Activated CD8-positive, alpha-beta T cell treated with anti-CD3 and anti-CD28 coated beads, Interleukin-2, amount 10 ng/mL, durations not matched to agents 7 days and 5 days (primary cell): ENCODE data around the gene KRT15. TPM values are rescaled to one million over a fixed set of nuclear protein-coding genes. Genes with fewer than 3 reads are reported as not detected.

Experiments
- ATAC-seq: fragments of 150-1000 bp; cut with Tn5 transposase; one replicate; pipeline ENCODE4 v1.10.0; 2021; ENCODE audit warnings: moderate library complexity
- CTCF ChIA-PET: fragments of 350-600 bp; sonication (Branson Sonifier 250); formaldehyde crosslinking; loops from one replicate; lab custom pipeline; 2021; ENCODE audit warnings: antibody characterized with exemption; lab: Charles Lee
- POLR2A ChIA-PET: fragments of 350-600 bp; sonication (Branson Sonifier 250); formaldehyde crosslinking; loops from one replicate; lab custom pipeline; 2021; ENCODE audit warnings: antibody characterized with exemption; lab: Charles Lee
- DNase-seq: peaks from one replicate; pipeline ENCODE4 v3.0.0-alpha.2; 2020
- H3K27ac Mint-ChIP-seq: one replicate; pipeline ENCODE4 v1.8.0; 2021; ENCODE audit warnings: mild to moderate bottlenecking, mixed read lengths
- H3K27me3 Mint-ChIP-seq: one replicate; pipeline ENCODE4 v1.8.0; 2021; ENCODE audit warnings: low read depth, mixed read lengths
- H3K36me3 Mint-ChIP-seq: one replicate; pipeline ENCODE4 v1.8.0; 2021; ENCODE audit warnings: low read depth, mixed read lengths
- H3K4me1 Mint-ChIP-seq: one replicate; pipeline ENCODE4 v1.8.0; 2021; ENCODE audit warnings: low read depth, mixed read lengths
- H3K4me3 Mint-ChIP-seq: one replicate; pipeline ENCODE4 v1.8.0; 2021; ENCODE audit warnings: mild to moderate bottlenecking, mixed read lengths
- H3K9me3 Mint-ChIP-seq: one replicate; pipeline ENCODE4 v1.8.0; 2022; ENCODE audit warnings: mixed read lengths; ENCODE audit not compliant: insufficient read depth
- total RNA-seq, 2 experiments: library from RNA; stranded (reverse); gene quantifications; one replicate each; pipeline ENCODE4 v1.2.3, GENCODE V29; 2021

KRT15 gene
- total RNA-seq, 2 experiments from 2014 or later: not detected

DNA sequence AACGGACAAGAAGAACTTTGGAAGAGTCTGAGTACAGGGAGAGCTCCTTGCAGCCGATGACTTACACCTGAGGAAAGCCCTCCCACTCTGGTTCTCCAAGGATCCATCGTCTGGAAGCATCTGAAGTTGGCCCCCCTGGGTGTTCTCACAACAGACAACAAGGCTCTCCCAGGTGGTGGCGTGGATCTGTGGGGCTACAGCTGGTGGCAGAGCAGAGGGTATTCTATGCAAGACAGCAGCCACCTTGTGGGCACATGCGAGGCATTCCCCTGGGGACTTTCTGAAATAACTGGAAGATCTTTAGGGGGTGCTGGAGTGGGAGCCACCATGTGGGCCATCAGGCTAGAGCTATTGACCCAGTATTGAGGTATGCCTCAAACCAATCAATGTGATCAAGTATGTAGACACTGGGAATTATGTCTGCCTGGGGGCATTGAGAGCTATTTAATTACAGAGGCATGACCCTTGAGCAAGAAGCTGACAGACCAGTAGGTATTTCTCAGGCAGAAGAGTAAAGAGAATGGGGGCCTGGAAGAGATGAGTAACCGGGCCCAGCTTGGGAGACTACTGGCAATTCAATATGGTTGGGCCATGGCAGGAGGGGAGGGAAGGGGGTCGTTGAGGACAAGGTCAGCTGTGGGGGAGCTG lies 16.3 kb upstream of the KRT15 start:
- Mint-ChIP-seq H3K4me3 (no peak overlapping the region), H3K36me3 (no peaks in the 10 kb centered on the region), H3K27ac (no peak overlapping the region), H3K4me1 (no peaks in the 10 kb centered on the region), H3K9me3 (no peaks in the 10 kb centered on the region), H3K27me3 (peaks cover 22% of the 10 kb centered on the region)
- DNase-seq: no peak
- no peak for ATAC-seq
- ChIA-PET CTCF (interaction anchor here (1.2 to 2.2 kb wide), 2 partner anchors 14 to 113 kb away, joined by 8 to 16 read pairs; no protein-coding TSS in a partner anchor), POLR2A (no interaction called here)

DNA sequence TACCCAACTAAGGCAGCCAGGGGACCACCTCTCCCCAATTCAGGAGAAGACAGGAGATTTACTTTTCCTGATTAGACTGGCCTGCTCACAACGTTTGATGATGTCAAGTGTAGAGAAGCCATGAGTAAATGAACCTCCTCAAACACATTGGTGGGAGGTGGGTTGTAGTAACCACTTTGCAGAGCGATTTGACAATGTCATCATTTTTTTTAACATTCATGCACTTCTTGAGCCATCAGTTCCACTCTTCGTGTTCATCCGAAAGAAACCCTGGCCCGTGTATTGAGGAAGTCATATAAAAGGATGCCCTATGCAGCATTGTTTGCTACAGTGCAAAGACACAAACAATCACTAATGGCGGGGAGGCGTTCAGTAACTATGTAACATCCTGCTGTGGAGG lies 14.9 kb upstream of the KRT15 start:
- CTCF ChIA-PET: interaction anchor here (2.0 kb wide), 1 partner anchor 15 kb away, joined by 20 read pairs; no protein-coding TSS in a partner anchor
- ATAC-seq (no peak), DNase-seq (no peak)
- Mint-ChIP-seq H3K9me3 (no peaks in the 10 kb centered on the region), H3K4me1 (no peaks in the 10 kb centered on the region), H3K27me3 (peaks cover 35% of the 10 kb centered on the region), H3K27ac (no peak overlapping the region), H3K4me3 (no peak overlapping the region), H3K36me3 (no peaks in the 10 kb centered on the region)
- POLR2A ChIA-PET: no interaction called here

DNA sequence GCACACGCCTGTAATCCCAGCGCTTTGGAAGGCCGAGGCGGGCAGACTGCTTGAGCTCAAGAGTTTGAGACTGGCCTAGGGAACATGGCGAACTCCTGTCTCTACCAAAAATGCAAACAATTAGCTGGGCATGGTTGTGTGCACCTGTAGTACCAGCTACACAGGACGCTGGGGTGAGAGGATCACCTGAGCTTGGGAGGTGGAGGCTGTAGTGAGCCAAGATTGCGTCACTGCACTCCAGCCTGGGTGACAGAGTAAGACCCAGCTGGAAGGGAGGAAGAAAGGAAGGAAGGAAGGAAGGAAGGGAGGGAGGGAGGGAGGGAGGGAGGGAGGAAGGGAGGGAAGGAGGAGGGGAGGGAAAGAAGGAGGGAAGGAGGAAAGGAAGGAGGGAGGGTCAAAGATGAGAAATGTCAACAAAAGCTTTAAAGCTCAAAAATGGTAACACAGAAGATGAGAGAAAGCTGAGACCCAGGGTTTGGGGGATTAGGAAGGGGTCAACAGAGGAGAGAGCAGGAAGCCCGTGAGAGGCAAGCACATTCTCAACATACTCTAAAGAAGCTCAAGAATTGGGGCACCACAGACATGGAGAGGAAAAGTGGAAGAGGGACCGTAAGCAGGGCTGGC lies 14.4 kb upstream of the KRT15 start:
- DNase-seq (no peak), ATAC-seq (no peak)
- no peak overlapping the region for H3K27ac Mint-ChIP-seq
- H3K9me3 Mint-ChIP-seq: no peaks in the 10 kb centered on the region
- no peak overlapping the region for H3K4me3 Mint-ChIP-seq
- peaks cover 41% of the 10 kb centered on the region for H3K27me3 Mint-ChIP-seq
- ChIA-PET CTCF (interaction anchor here (0.6 to 2.0 kb wide), 2 partner anchors 16 to 116 kb away, joined by 3 to 20 read pairs; no protein-coding TSS in a partner anchor), POLR2A (no interaction called here)
- no peaks in the 10 kb centered on the region for H3K36me3 Mint-ChIP-seq
- peaks cover 2% of the 10 kb centered on the region for H3K4me1 Mint-ChIP-seq

DNA sequence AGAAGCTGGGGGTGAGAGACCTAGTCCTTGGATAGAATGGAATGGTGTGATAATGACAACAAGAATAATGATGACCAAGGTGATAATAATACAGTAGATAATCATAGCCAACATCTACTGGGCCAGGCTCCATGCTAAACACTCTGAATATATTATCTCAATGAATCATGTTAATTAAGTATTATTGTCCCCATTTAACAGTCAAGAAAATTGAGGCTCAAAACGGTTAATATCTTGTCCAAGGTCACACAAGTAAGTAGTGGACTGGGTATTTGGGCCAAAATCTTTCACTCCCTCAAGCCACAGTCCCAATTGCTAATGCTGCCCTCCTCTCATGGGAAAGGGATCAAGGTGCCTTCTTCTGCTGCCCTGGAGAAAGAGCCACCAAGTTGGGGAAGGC lies 13.3 kb upstream of the KRT15 start:
- peaks cover 2% of the 10 kb centered on the region for H3K4me1 Mint-ChIP-seq
- no peak overlapping the region for H3K4me3 Mint-ChIP-seq
- DNase-seq: no peak
- CTCF ChIA-PET: interaction anchor here (2.0 kb wide), 1 partner anchor 17 kb away, joined by 20 read pairs; no protein-coding TSS in a partner anchor
- H3K27me3 Mint-ChIP-seq: peaks cover 51% of the 10 kb centered on the region
- no peak overlapping the region for H3K27ac Mint-ChIP-seq
- no peaks in the 10 kb centered on the region for H3K36me3 Mint-ChIP-seq
- no peaks in the 10 kb centered on the region for H3K9me3 Mint-ChIP-seq
- ATAC-seq: no peak
- POLR2A ChIA-PET: no interaction called here

DNA sequence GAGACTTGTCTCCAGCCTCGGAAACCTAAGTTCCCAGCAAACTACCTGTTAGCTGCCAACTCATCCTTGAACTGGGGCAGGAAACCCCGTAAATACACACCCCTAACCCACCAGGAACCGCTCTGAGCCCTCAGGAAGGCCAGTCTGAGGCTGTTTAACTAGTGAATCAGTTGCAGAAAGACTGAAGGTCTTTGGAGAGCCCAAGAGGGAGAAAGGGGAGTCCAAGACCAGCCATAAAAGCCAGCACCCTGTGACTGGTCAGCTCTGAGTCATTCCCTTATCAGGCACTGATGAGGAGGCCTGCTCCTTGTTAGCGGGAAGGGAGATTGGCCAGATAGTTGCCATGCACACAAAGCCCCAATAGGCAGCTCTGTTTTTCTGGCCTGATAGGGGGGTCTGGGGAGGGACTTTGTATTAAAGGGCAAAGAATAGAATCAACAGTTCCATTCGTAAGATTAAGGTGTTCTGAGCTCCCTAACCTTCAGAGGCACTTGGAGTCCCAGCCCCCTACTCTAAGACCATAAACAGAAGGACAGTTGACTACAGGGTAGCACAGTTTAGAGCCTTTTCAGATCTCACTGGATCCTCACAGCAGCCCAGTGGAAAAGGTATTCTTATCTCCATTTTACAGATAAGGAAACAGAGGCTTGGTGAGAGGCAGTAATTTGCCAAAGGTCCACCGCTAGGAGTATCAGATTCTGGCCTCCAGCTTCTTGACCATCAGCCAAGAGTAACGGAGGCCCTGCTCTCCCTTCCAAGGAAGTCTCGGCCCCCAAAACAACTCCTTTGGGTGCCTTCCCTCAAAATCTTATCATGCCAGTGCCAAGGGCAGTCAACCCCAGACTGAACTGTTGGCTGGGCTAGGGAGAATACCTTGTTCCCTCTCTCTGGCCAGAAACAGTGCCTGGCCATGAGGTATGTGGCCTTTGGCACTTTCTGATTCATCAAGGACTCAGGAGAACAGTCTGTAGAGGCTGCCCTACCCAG lies 11.7 kb upstream of the KRT15 start:
- H3K9me3 Mint-ChIP-seq: no peaks in the 10 kb centered on the region
- ATAC-seq: no peak
- peaks cover 2% of the 10 kb centered on the region for H3K4me1 Mint-ChIP-seq
- no peak for DNase-seq
- H3K27ac Mint-ChIP-seq: no peak overlapping the region
- ChIA-PET POLR2A (no interaction called here), CTCF (interaction anchor here (1.1 to 1.6 kb wide), 2 partner anchors 19 to 133 kb away, joined by 4 to 5 read pairs; no protein-coding TSS in a partner anchor)
- no peak overlapping the region for H3K4me3 Mint-ChIP-seq
- H3K36me3 Mint-ChIP-seq: no peaks in the 10 kb centered on the region
- peaks cover 59% of the 10 kb centered on the region for H3K27me3 Mint-ChIP-seq

DNA sequence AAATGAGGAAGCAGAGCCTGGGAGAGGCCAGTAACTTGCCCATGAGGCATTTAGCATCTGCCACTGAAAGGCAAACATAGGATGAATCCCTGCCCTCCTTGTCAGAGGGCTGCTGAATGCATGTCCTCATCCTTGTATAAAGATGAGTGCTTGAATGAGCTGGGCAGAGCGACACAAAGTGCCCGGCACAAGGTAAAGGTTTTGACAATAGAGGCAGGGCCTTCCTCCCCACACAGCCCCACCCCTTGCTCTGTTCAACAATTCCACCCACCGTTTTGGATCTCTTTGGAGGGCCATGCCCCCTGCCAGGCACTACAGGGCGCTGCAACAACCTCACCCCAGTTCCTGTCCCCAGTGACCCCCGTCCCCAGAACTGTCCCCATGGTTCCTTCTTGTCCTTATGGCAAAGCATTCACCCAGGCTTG lies 10.8 kb upstream of the KRT15 start:
- no peaks in the 10 kb centered on the region for H3K36me3 Mint-ChIP-seq
- peaks cover 2% of the 10 kb centered on the region for H3K4me1 Mint-ChIP-seq
- ATAC-seq (no peak), DNase-seq (no peak)
- ChIA-PET CTCF (interaction anchor here (0.8 to 1.6 kb wide), 2 partner anchors 20 to 133 kb away, joined by 4 to 5 read pairs; no protein-coding TSS in a partner anchor), POLR2A (no interaction called here)
- H3K27me3 Mint-ChIP-seq: peaks cover 59% of the 10 kb centered on the region
- H3K4me3 Mint-ChIP-seq: no peak overlapping the region
- H3K27ac Mint-ChIP-seq: no peak overlapping the region
- no peaks in the 10 kb centered on the region for H3K9me3 Mint-ChIP-seq

DNA sequence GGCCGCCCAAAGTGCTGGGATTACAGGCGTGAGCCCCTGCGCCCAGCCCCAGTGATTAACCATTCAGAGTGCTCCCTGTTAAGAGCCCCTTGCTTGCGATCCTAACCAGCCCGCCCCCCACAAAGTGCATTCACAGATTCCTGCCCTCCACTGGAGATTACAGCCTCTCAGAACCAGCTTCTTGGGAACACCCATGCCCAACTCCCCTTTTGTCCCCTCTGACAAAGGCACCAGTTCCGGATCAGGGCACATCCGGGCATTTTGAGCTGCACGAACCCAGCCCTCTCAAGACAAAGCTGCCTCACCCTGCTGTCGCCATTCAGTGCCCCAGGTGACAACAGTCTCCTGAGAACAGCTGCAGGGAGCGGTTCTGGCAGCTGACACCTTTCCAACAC lies 10.3 kb upstream of the KRT15 start:
- ChIA-PET CTCF (interaction anchor here (0.8 to 1.6 kb wide), 2 partner anchors 20 to 134 kb away, joined by 4 to 5 read pairs; no protein-coding TSS in a partner anchor), POLR2A (no interaction called here)
- Mint-ChIP-seq H3K36me3 (no peaks in the 10 kb centered on the region), H3K4me3 (no peak overlapping the region), H3K27ac (no peak overlapping the region), H3K27me3 (peaks cover 59% of the 10 kb centered on the region), H3K9me3 (no peaks in the 10 kb centered on the region), H3K4me1 (peaks cover 2% of the 10 kb centered on the region)
- no peak for ATAC-seq
- DNase-seq: no peak

DNA sequence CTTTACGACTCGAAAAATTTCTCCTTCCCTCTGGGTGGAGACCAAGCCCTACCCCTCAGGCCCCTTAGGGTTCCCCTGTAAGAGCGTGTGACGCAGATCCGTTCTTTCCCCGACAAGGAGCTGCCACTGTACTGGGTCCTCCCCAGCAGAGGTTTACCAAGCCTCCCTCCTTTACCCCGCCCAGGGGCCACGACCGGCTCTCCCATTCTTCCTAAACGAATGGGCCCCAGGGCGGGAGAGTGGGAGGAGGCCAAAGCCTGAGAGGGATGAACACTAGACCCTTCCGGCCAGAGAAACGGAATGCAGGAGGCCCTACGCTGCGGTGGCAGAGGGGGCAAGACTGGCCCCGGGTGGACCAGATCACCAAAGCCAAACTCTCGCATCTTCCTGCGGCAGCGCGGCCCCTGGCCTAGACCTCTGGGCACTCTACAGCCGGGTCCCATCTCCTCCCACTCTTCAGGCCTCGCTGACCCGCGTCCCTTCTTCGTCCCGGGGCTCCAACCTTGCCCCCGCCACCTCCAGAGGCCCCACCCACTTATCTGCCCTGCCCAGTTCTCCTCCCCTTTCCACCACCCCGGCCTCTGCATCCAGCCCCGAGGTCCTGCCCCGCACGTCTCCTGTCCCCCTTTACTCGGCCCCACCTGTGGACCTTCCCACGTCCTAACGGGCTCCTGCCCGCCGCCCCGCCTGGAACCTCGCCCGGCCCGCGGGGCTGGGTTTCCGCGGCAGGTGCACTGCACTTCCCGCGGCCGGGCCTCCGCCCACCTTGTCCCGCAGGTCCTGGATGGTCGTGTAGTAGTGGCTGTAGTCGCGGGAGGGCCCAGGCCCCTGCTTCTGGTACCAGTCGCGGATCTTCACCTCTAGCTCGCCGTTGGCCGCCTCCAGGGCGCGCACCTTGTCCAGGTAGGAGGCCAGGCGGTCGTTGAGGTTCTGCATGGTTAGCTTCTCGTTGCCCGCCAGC lies 8.7 kb upstream of the KRT15 start:
- no peak overlapping the region for H3K27ac Mint-ChIP-seq
- peaks cover 2% of the 10 kb centered on the region for H3K4me1 Mint-ChIP-seq
- DNase-seq (no peak), ATAC-seq (no peak)
- POLR2A ChIA-PET: no interaction called here
- H3K27me3 Mint-ChIP-seq: peaks cover 50% of the 10 kb centered on the region
- CTCF ChIA-PET: interaction anchor here (0.7 kb wide), 1 partner anchor 22 kb away, joined by 3 read pairs; no protein-coding TSS in a partner anchor
- H3K36me3 Mint-ChIP-seq: no peaks in the 10 kb centered on the region
- H3K4me3 Mint-ChIP-seq: no peak overlapping the region
- H3K9me3 Mint-ChIP-seq: no peaks in the 10 kb centered on the region

DNA sequence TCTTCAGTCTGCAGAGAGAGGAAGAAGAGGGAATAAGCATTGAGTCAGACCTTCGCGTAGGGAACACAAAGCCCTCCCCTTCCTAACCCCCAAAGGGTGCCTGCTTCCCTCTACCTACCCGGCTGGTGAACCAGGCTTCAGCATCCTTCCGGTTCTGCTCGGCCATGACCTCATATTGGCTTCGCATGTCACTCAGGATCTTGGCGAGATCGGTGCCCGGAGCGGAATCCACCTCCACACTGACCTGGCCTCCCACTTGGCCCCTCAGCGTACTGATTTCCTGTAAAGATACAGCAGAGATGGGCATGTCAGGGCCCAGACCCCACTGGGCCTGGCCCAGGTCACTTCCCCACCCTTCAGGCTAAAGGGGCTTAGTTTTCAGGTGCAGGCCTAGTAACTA lies 5.6 kb upstream of the KRT15 start:
- Mint-ChIP-seq H3K9me3 (no peaks in the 10 kb centered on the region), H3K4me1 (peaks cover 2% of the 10 kb centered on the region), H3K27ac (no peak overlapping the region), H3K36me3 (no peaks in the 10 kb centered on the region), H3K27me3 (peaks cover 30% of the 10 kb centered on the region), H3K4me3 (no peak overlapping the region)
- ChIA-PET CTCF (interaction anchor here (0.9 kb wide), 1 partner anchor 25 kb away, joined by 4 read pairs; no protein-coding TSS in a partner anchor), POLR2A (no interaction called here)
- ATAC-seq (no peak), DNase-seq (no peak)

DNA sequence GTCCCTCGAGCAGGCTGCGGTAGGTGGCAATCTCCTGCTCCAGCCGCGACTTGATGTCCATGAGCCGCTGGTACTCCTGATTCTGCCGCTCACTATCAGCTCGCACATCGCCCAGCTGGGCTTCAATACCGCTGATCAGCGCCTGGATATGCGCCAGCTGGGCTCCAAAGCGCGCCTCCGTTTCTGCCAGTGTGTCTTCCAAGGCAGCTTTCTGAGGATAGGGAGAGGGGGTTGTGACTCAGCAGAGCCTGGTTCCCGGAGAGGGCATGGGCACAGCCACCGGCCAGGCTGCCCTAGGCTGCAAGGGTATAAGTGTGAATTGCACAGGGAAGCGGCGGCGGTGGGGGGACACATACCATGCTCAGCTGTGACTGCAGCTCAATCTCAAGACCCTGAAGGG lies 5.1 kb upstream of the KRT15 start:
- Mint-ChIP-seq H3K4me1 (peaks cover 2% of the 10 kb centered on the region), H3K9me3 (no peaks in the 10 kb centered on the region), H3K36me3 (no peaks in the 10 kb centered on the region), H3K27ac (no peak overlapping the region), H3K27me3 (peaks cover 25% of the 10 kb centered on the region), H3K4me3 (no peak overlapping the region)
- no peak for ATAC-seq
- DNase-seq: no peak
- POLR2A ChIA-PET: no interaction called here
- CTCF ChIA-PET: no interaction called here

DNA sequence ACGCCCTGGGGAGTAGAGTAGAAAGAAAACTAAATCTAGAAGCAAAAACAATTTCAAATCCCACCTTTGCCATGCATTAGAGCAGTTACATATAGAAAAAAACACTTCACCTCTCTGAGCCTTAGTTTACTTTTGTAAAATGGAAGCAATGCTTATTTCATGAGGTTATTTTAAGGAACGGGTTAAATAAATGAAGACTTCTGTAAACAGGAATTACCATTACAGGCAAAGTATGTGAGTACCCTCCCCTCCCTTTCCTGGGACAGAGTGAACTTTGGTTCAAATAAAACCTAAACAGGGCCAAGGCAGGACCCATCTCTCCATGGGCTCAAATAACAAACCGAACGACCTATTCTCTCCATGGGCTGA lies 4.5 kb upstream of the KRT15 start:
- POLR2A ChIA-PET: no interaction called here
- peaks cover 19% of the 10 kb centered on the region for H3K27me3 Mint-ChIP-seq
- H3K9me3 Mint-ChIP-seq: no peaks in the 10 kb centered on the region
- no peak overlapping the region for H3K4me3 Mint-ChIP-seq
- H3K36me3 Mint-ChIP-seq: no peaks in the 10 kb centered on the region
- no peak overlapping the region for H3K27ac Mint-ChIP-seq
- DNase-seq: no peak
- CTCF ChIA-PET: no interaction called here
- ATAC-seq: no peak
- no peaks in the 10 kb centered on the region for H3K4me1 Mint-ChIP-seq
